HG02885 (cell line): ENCODE results near the gene KPNA6.
"Not testable (repeated sequence)": the region's sequence is repeated elsewhere in the genome, so short reads cannot be mapped to it uniquely, and the experiment has no call there.

Experiments
- ATAC-seq: cut with Tn5 transposase; IDR thresholded peaks from one replicate; pipeline ENCODE4 v1.9.1; 2021; ENCODE audit warnings: mild to moderate bottlenecking; ENCODE audit not compliant: unreplicated experiment, poor library complexity

Gene KPNA6

GRCh38 chr1:32133950-32134280 is 26.1 kb downstream of the KPNA6 start:
- not testable (repeated sequence) for ATAC-seq

GRCh38 chr1:32137111-32137510 is 29.3 kb downstream of the KPNA6 start:
- no peak for ATAC-seq

- ATAC-seq, result no peak
These were observed 31.1 kb downstream of the KPNA6 start for GRCh38 chr1:32138965-32139364.

- ATAC-seq, result no peak
These were observed 34.8 kb downstream of the KPNA6 start for GRCh38 chr1:32142446-32143301.

GRCh38 chr1:32143302-32143695 is 35.4 kb downstream of the KPNA6 start:
- not testable (repeated sequence) for ATAC-seq

- no peak for ATAC-seq
These were observed 36.2 kb downstream of the KPNA6 start for GRCh38 chr1:32144033-32144432.

GRCh38 chr1:32147799-32148198 is 39.9 kb downstream of the KPNA6 start:
- not testable (repeated sequence) for ATAC-seq

- ATAC-seq, result no peak
These were observed 43.0 kb downstream of the KPNA6 start for GRCh38 chr1:32150847-32151246.

- ATAC-seq, result no peak
These were observed 43.5 kb downstream of the KPNA6 start for GRCh38 chr1:32151319-32151787.

GRCh38 chr1:32159189-32159588 is 51.3 kb downstream of the KPNA6 start:
- ATAC-seq, result no peak

- no peak for ATAC-seq
These were observed 55.5 kb downstream of the KPNA6 start for GRCh38 chr1:32163405-32163804.

GRCh38 chr1:32165633-32166032 is 57.8 kb downstream of the KPNA6 start:
- ATAC-seq, result not testable (repeated sequence)

- no peak for ATAC-seq
These were observed 63.1 kb downstream of the KPNA6 start for GRCh38 chr1:32170991-32171390.

GRCh38 chr1:32172621-32173245 is 64.9 kb downstream of the KPNA6 start:
- no peak for ATAC-seq

GRCh38 chr1:32178380-32179192 is 70.7 kb downstream of the KPNA6 start:
- ATAC-seq, result no peak

GRCh38 chr1:32179193-32179442 is 71.3 kb downstream of the KPNA6 start:
- ATAC-seq, result no peak

GRCh38 chr1:32179443-32180185 is 71.8 kb downstream of the KPNA6 start, which contains the start of gene TXLNA:
TXLNA (plus strand) TSS chr1:32179675; CDS start chr1:32180346, 671 bp downstream.
- ATAC-seq, result peak; percentile 82

- ATAC-seq, result no peak
These were observed 72.6 kb downstream of the KPNA6 start for GRCh38 chr1:32180186-32181060.

- no peak for ATAC-seq
These were observed 73.2 kb downstream of the KPNA6 start for GRCh38 chr1:32181065-32181464.
